HG02970 (cell line): Measurements from ENCODE around the gene SLC4A1AP.
"Not testable (repeated sequence)": the region's sequence is repeated elsewhere in the genome, so short reads cannot be mapped to it uniquely, and the experiment has no call there.

Source experiments
- ATAC-seq: cut with Tn5 transposase; IDR thresholded peaks from one replicate; pipeline ENCODE4 v1.9.1; 2021; ENCODE audit warnings: mild to moderate bottlenecking, moderate library complexity, moderate number of reproducible peaks; ENCODE audit not compliant: unreplicated experiment, low FRiP score

SLC4A1AP gene

DNA sequence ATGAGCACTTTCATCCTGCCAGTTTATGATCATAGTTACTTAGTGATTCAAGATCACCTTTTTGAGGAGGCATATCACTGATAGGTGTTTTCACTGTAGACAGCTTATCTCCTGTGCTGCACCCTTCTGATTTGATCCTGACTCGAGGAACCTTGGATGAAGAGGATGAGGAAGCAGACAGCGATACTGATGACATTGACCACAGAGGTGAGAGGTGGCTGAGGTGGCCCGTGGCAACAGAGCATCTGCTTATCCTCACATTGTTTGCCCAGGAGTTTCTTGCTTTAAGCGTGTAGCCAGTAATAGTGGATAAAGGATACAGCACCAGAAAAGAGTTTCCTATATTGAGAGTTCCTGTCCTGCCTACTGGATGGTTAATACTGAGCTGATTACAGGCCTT lies 16.0 kb upstream of the SLC4A1AP start:
- ATAC-seq = no peak

DNA sequence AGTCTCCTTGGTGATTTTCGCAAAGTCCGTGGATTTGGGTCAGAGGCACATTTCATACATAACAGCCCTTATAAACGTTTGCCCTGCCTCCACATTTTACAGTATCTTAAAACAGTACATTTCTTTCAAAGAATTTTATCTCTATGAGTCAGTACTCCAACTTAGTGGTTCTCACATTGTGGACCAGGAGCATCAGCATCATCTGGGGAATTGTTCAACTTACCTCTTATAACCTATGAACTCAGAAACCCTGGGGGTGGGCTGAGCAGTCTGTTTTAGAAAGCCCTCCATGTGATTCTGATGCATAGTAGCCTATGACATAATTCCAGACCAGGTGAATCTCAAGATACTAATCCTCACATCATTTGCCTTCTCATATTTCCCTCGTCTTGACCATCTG lies 12.6 kb upstream of the SLC4A1AP start:
- no peak for ATAC-seq

DNA sequence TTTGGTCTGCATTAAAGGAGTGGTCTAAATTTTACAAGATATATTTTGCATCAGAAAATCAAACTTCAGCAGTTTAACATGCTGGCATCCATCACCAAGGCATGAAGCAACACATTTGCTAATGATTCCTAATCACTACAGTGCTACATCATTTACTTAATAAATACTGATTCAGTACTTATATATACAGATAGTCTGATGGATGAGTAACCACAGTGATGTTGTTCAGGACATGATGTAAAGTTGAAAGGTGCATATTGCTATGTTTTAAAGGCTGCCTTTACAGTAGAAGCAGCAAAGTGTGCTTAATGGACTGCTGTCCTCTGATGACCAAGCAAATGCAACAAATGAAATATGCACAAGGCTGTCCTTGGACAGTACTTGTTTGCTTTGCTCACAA lies 11.3 kb upstream of the SLC4A1AP start:
- ATAC-seq = no peak

DNA sequence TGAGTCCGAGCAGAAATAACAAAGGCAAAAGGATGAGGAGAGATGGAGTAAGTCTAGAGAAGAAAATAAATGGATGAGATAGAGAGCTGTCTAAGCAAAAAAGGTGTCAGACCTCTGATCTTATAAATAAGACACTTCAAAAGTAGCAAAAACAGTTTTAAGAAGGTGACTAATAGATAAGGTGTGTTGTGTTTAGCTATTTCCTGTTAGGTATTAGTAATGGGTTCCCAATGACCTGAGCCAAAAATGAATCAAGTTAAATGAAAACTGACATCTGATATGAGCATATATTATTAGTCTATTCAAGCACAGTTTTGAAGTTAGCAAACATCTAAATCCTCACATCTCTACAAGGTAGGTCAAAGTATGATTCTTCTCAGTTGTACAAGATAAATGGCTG lies 10.9 kb upstream of the SLC4A1AP start:
- ATAC-seq = no peak

DNA sequence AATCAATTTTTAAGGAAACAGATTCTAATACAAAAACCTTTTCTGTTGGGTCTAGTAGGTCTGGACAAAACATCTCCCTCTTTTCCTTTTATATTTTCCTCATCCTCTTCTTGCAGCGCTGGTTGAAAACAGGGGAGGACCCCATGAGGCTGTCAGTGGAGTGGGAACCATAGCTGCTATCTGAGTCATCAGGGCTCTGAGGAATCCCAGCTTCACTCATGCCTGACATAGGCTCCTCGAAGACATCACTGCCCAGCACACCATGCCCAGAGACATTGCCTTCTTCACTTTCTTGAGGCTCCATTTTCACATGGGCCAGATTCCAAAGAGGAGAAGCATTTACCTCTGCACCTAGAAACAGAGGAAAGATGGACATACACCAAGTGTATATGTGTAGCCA lies 10.3 kb upstream of the SLC4A1AP start:
- no peak for ATAC-seq

DNA sequence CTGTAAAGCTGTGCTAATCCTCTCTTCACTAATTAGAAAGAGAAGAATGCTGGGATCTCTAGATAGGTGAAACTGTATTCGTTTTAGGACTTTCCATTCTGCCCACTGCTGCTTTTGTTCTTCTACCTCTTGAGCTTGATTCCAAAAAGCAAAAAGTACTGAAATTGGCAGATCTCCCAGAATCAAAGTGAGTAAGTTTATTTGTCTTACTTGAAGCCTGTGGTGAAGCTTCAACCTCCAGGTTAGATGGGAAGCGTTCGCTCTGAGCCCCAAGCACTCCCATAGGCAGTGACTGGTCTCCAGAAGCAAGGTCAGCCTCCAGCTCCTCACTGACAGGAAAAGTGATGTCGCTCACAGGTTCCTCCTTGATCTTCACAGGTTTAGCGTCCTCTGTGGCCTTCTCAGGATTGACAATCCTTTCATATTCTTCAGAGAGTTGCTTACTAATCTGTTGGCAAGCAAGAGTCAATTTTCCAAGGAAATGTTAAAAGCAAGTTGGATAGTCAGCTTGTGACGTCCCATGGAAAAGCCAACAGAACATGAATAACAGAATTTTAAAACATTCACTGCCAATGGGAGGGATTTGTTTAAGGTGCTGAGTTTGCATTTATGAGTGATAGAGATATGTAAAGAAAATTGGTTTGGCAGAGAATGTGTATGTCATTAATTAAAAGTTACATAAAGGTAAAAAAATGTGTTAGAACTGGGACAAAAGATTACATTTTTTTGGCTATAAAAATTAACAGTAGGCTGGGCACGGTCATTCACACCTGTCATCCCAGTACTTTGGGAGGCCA lies 8.3 kb upstream of the SLC4A1AP start:
- no peak for ATAC-seq

DNA sequence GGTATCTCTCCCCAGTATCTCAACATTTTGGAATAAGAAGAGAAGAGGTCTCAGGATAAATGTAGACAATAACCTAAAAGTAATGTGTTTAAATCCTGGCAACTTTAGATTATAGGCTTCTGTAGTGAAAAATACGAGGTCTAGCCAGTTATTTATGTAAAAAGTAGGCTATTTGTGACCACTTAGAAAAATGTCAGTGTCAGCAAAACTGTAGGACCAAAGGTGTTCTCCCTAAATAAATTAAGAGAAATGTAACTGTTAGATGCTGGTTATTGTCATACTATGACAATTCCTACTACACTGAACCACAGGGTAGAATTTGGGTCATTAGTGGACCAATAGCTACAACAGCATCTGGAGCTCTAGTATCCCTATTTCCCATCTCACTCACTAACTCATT lies 2.3 kb upstream of the SLC4A1AP start:
- no peak for ATAC-seq

DNA sequence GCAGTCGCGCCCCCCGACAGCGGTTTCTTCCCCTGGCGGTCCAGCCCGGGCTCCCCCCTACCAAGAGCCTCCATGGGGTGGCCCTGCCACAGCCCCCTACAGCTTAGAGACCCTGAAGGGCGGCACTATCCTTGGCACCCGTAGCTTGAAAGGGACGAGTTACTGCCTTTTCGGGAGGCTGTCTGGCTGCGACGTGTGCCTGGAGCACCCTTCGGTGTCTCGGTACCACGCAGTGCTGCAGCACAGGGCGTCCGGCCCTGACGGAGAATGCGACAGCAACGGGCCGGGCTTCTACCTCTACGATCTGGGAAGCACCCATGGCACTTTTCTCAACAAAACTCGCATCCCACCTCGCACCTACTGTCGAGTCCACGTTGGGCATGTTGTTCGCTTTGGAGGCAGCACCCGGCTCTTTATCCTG lies 475 bp downstream of the SLC4A1AP start:
- ATAC-seq = no peak

DNA sequence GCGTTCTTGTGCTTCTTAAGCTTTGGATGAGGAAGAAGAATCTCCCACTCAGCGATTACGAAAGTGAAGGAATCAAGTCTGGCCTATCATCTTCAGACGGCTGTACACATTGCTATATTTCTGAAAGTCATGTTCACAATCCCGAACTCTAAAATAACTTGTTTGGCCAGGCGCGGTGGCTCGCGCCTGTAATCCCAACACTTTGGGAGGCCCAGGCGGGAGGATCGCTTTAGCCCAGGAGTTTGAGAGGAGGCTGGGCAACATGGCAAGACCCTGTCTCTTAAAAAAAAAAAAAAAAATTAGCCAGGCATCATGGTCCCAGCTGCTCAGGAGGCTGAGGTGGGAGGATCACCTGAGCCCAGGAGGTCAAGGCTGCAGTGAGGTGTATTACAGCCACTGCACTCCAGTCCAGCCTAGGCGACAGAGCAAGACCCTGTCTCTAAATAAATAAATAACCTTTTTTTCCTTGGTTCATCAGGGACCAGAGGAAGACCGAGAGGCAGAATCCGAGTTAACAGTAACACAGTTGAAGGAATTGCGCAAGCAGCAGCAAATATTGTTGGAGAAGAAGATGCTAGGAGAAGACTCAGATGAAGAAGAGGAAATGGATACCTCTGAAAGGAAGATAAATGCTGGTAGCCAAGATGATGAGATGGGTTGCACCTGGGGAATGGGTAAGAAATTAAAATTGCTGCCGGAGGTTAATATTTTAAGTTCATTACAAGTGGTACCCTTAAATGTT lies 1.1 kb downstream of the SLC4A1AP start:
- no peak for ATAC-seq

DNA sequence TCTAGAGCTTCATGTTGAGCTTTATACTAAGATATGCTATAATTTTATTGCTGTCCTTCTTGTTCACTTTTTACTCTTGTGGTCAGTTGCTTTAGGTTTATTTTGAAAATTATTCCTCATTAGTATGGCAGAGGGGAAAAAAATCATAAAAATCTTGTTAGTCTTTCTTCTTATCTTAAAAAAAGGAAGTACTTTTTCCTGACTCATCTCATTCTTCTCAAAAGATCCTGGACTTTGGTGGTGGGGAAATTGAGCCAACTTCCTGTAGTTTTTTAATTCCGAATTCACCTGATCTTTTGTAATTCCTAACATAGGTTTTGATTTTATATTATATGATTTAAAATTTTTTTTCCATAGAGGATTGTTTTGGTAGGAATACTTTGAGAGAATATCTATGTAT lies 3.8 kb downstream of the SLC4A1AP start:
- no peak for ATAC-seq

DNA sequence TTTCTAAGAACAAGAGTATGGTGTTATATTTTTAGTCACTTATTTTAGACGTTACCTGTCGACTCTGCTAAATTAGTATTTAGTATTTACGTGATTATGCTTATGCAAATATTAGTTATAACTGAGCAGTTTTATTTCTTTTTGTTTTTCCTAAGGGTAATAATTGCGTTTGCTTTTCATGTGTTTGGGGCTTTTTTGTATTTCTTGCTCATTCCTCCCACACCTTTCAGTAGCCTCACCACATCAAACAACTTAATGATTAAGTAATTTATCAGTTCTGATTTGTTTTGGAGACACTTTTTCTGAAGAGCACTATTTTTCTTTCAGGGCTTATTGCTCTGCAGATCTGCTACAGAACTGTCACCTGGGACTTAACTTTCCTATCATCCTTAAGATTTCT lies 7.5 kb downstream of the SLC4A1AP start:
- no peak for ATAC-seq

DNA sequence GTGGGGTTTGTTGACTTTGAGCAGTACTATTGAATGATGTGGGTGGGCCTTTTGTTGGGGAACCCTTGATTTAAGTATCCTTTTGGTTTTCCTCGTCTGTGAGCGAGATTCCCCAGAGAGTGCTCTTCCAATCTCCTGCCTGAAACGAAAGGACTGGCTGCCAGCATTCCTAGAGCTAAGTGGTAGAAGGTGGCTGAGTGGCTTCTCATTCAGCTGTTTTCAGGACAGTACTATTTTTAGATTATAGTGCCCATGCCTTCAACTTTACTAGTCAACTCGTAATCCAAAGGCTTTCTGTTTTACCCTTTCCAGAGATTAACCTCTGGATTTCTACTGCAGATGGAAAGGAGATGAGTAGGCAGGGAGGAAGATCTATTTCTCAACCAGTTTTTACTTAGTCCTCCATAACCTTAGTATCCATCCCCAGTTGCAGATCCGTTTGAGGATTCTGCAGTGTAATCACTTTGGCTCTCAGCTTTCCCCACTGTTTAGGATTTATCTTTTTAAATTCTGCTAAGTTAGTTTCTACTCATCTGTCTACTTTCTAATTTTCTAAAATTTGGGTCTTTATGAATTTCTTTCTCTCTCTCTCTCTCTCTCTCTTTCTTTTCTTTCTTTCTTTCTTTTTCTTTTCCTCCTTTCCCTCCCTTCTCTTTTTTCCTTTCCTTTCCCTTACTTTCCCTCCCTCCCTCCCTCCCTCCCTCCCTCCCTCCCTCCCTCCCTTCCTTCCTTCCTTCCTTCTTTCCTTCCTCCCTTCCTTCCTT lies 9.2 kb downstream of the SLC4A1AP start:
- no peak for ATAC-seq

DNA sequence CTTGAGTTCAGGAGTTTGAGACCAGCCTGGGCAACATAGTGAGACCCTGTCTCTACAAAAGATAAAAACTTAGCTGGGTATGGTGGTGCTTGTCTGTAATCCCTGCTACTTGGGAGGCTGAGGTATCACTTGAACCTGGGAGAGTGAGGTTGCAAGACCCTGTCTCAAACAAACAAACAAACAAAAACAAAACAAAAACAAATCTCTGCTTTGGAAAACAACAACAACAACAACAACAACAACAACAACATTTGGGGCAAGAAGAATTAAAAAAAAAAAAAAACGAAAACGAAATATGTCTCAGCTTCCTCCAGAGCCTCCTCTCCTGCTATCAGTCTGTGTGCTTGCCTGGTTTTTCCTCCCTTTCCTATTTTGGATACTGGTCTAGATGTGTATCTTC lies 16.9 kb downstream of the SLC4A1AP start:
- no peak for ATAC-seq

DNA sequence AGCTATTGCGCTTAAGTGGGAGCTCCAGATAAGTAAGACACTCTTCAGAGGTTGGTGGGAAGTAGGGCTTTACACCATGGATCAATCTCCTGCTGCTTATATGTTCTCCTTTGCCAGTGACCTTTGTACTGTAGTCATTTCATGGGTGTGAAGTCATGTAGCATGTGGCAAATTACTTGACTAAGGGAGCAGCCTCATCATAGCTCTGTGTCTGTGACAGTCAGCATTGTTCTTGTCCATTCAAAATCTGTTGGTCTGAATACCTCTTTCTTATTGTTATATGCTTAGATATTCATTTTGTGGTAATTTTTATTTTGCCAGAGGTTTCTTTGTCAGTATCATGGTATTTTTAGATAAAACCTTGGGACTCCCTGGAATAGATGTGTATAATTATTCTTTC lies 18.2 kb downstream of the SLC4A1AP start:
- no peak for ATAC-seq

DNA sequence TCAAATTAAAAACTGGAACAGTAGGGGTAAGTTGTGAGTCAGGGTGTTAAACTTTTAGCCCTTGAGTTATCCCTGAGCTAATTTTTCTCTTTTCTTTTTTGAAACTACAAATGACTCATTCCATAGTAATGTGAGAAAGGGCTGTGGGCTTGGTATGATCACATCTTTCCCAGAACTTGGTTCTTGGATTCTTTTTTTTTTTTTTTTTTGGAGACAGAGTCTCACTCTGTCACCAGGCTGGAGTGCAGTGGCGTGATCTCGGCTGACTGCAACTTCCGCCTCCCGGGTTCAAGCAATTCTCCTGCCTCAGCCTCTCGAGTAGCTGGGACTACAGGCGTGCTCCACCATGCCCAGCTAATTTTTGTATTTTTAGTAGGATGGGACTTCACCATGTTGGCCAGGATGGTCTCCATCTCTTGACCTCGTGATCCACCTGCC lies 18.7 kb downstream of the SLC4A1AP start:
- ATAC-seq = not testable (repeated sequence)

DNA sequence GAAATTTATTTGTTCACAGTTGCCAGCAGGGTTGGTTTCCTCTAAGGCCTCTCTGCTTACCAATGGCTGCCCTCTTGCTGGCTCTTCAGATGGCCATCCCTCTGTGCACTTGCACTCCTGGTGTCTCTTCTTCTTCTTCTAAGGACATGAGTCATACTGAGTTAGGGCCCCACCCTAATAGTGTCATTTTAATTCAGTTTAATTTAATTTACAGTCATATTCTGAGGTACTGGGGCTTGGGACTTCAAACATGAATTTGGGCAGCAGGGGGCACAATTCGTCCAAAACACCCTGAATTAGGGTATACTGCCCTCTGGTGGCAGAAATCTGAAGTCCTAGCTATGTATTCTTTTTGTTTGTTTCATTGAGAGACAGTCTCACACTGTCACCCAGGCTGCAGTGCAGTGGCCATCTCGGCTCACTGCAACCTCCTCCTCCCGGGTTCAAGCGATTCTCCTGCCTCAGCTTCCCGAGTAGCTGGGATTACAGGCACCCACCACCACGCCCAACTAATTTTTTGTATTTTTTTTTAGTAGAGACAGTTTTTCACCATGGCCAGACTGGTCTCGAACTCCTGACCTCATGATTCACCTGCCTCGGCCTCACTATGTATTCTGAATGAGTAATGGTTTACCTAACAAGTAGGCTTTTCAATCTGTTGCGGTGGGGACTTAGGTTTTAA lies 19.8 kb downstream of the SLC4A1AP start:
- peak; percentile 62 for ATAC-seq

DNA sequence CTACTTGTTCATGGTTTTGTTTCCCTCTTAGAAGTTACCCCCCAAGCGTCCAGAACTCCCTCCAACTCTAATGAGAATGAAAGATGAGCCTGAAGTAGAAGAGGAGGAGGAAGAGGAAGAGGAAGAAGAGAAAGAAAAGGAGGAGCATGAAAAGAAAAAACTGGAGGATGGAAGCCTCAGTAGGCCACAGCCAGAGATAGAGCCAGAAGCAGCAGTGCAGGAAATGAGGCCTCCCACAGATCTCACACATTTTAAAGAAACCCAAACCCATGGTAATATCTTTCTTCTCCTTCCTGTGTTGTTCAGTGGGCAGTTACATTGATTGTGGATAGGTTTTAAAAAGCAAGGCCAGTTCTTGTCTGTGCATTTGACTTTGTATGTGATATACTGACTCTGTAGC lies 21.3 kb downstream of the SLC4A1AP start:
- not testable (repeated sequence) for ATAC-seq

DNA sequence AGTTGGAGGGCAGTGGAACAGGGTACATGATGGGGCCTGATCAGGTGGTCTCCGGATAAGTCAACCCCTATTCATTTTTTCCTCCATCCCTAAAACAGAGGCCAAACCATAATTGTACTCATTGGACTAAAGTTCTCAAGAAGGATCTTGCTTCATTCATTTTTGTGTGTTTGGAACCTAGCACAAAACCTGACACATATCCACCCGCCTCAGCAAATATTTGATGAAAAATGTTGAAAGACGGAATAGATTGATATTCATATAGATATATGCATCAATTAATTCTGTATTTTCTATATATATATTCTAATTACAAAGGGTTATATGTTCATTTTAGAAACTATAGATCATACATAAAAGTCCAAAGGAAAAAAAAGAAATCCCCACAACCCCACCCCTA lies 21.9 kb downstream of the SLC4A1AP start:
- no peak for ATAC-seq

DNA sequence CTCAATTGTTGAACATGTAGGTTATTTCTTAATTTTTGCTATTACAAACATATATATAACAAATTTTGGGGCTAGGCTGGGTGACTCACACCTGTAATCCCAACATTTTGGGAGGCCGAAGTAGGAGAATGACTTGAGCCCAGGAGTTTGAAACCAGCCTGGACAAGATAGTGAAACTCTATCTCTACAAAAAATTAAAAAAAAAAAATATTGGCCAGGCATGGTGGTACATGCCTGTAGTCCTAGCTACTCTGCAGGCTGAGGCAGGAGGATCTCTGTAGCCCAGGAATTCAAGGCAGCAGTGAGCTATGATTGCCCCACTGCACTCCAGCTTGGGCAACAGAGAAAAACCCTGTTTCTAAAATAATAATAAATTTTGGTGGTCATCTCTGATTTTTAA lies 23.5 kb downstream of the SLC4A1AP start:
- no peak for ATAC-seq

DNA sequence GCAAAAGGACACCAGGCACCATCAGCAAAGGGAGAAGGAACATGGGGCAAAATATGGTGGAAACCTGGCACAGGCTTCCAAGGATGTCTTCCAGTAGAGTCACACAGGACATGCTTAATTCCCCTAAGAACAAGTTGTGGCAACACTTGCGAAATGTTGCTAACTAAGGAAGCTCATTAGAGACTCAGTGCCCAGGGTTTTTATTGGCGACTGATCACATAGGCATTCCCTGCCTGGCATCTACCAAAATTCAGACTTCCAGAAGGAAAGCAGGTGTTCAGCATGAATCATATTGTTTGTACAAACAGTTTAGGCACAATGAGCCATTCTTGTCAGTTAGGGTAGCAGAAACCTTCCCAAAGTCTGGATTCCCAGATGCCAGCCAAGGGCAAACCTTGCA lies 25.7 kb downstream of the SLC4A1AP start:
- no peak for ATAC-seq

DNA sequence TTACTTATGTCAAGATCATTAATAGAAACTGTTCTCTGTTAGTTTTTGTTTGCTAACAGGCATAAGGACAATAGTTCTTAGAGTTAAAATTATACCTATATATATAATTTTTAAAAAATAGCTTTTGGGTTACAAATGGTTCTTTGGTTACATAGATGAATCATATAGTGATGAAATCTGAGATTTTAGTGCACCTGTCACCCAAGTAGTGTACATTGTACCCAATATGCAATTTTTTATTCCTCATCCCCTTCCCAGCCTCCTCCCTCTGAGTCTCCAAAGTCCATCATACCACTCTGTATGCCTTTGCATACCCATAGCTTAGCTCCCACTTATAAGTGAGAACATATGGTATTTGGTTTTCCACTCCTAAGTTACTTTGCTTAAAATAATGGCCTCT lies 26.4 kb downstream of the SLC4A1AP start:
- no peak for ATAC-seq
